Measurements from ENCODE around the gene OR2B2.
A peak's percentile ranks its signal among the peaks of the same experiment; 100 is the strongest.
"Not testable (repeated sequence)": the region's sequence is repeated elsewhere in the genome, so short reads cannot be mapped to it uniquely, and the experiment has no call there.

The OR2B2 gene

GRCh38 chr6:27911956-27912446 lies at the start of gene OR2B2:
Gene OR2B2, minus strand, starts transcription at chr6:27912396. Its CDS starts 77 bp downstream, at chr6:27912319.
- DNase-seq (ENCODE audit: low read depth in 2 of 2), result no peak

- DNase-seq (ENCODE audit: low read depth in 2 of 2), result no peak
Measured at GRCh38 chr6:27957516-27957915, 45.3 kb upstream of the OR2B2 start.

- DNase-seq (ENCODE audit: low read depth in 2 of 2), result no peak
Measured at GRCh38 chr6:27956941-27957340, 44.7 kb upstream of the OR2B2 start, which contains the start of gene OR2B6. Gene OR2B6, plus strand, starts transcription at chr6:27957241. Its CDS starts 0 bp downstream, at chr6:27957241.

GRCh38 chr6:27951040-27951439 lies 38.8 kb upstream of the OR2B2 start:
- DNase-seq (ENCODE audit: low read depth in 2 of 2), result no peak

GRCh38 chr6:27948237-27948636 lies 36.0 kb upstream of the OR2B2 start:
- DNase-seq (ENCODE audit: low read depth in 2 of 2), result no peak

- DNase-seq (ENCODE audit: low read depth in 2 of 2), result not testable (repeated sequence)
Measured at GRCh38 chr6:27943072-27943471, 30.9 kb upstream of the OR2B2 start.

- no peak for DNase-seq (ENCODE audit: low read depth in 2 of 2)
Measured at GRCh38 chr6:27940766-27941165, 28.6 kb upstream of the OR2B2 start.

GRCh38 chr6:27931209-27931608 lies 19.0 kb upstream of the OR2B2 start:
- no peak for DNase-seq (ENCODE audit: low read depth in 2 of 2)

- DNase-seq (ENCODE audit: low read depth in 2 of 2), result not testable (repeated sequence)
Measured at GRCh38 chr6:27929930-27930329, 17.7 kb upstream of the OR2B2 start.

- not testable (repeated sequence) for DNase-seq (ENCODE audit: low read depth in 2 of 2)
Measured at GRCh38 chr6:27928041-27928440, 15.8 kb upstream of the OR2B2 start.

- no peak for DNase-seq (ENCODE audit: low read depth in 2 of 2)
Measured at GRCh38 chr6:27924179-27924578, 12.0 kb upstream of the OR2B2 start.

GRCh38 chr6:27922949-27923348 lies 10.8 kb upstream of the OR2B2 start:
- DNase-seq (ENCODE audit: low read depth in 2 of 2), result no peak

- DNase-seq (ENCODE audit: low read depth in 2 of 2), result no peak
Measured at GRCh38 chr6:27908017-27908416, 4.2 kb downstream of the OR2B2 start.

- DNase-seq (ENCODE audit: low read depth in 2 of 2), result peak; percentile 78 to 81
Measured at GRCh38 chr6:27902335-27903314, 9.6 kb downstream of the OR2B2 start.

- DNase-seq (ENCODE audit: low read depth in 2 of 2), result no peak
Measured at GRCh38 chr6:27901801-27902200, 10.4 kb downstream of the OR2B2 start.

- DNase-seq (ENCODE audit: low read depth in 2 of 2), result not testable (repeated sequence)
Measured at GRCh38 chr6:27900197-27900596, 12.0 kb downstream of the OR2B2 start.

GRCh38 chr6:27899543-27899942 lies 12.7 kb downstream of the OR2B2 start:
- DNase-seq (ENCODE audit: low read depth in 2 of 2), result no peak

GRCh38 chr6:27897580-27898206 lies 14.5 kb downstream of the OR2B2 start:
- DNase-seq (ENCODE audit: low read depth in 2 of 2), result no peak

- DNase-seq (ENCODE audit: low read depth in 2 of 2), result no peak
Measured at GRCh38 chr6:27896398-27896796, 15.8 kb downstream of the OR2B2 start.

- DNase-seq (ENCODE audit: low read depth in 2 of 2), result peak in 1 of 2 donors; percentile 48
Measured at GRCh38 chr6:27894839-27895762, 17.1 kb downstream of the OR2B2 start.
